GM12878 (cell line): Measurements from ENCODE around the gene KCNK1. TPM values are rescaled to one million over a fixed set of nuclear protein-coding genes. Genes with fewer than 3 reads are reported as not detected.

Experiments
- ATAC-seq: fragments of 200-7000 bp; cut with Tn5 transposase; 3 replicates; pipeline ENCODE4 v1.9.1; 2020; ENCODE audit warnings: mild to moderate bottlenecking, moderate library complexity
- BruUV-seq: library from RNA; stranded (reverse); fragments of 400-500 nt; replicated peaks from 2 replicates; lab custom pipeline; 2021; lab: Mats Ljungman, UMichigan
- CTCF ChIA-PET: fragments of 300-600 bp; sonication (Branson Sonifier 250); formaldehyde crosslinking; extraction: SDS; loops from one replicate; lab custom pipeline; 2021; ENCODE audit warnings: inconsistent platforms; lab: Yijun Ruan, JAX
- POLR2A ChIA-PET: fragments of 350-600 bp; formaldehyde crosslinking; extraction: SDS; loops from one replicate; lab custom pipeline; 2021; ENCODE audit warnings: inconsistent platforms; lab: Charles Lee
- RAD21 ChIA-PET: fragments of 300-600 bp; sonication (Branson Sonifier 250); formaldehyde crosslinking; loops from one replicate; lab custom pipeline; 2023; ENCODE audit warnings: antibody characterized with exemption; ENCODE audit not compliant: unreplicated experiment; lab: Charles Lee
- SMC1A ChIA-PET: fragments of 300-600 bp; sonication (Branson Sonifier 250); formaldehyde crosslinking; loops from one replicate; lab custom pipeline; 2023; ENCODE audit not compliant: unreplicated experiment, uncharacterized antibody; lab: Charles Lee
- DNase-seq: peaks from one replicate; pipeline ENCODE4 v3.0.0-alpha.2; 2011; ENCODE audit warnings: low read depth, low spot score
- FAIRE-seq: peaks from 3 replicates; lab custom pipeline; 2011; peaks lifted over from hg19 to GRCh38; lab: Jason Lieb, UNC
- H2AFZ ChIP-seq: 2 replicates; pipeline ENCODE4 v1.6.0; 2011; ENCODE audit warnings: low read depth, low read length, control low read depth; ENCODE audit not compliant: control insufficient read depth
- H3K27ac ChIP-seq: 2 replicates; pipeline ENCODE4 v1.5.1; 2011; ENCODE audit warnings: control low read depth; ENCODE audit not compliant: control insufficient read depth, insufficient read depth
- H3K27me3 ChIP-seq, 2 experiments: replicated peaks in 1 of 2; 2 replicates each; pipeline versions ENCODE4 v1.6.0 to v1.6.1; 2011; ENCODE audit warnings: low read length in 1 of 2; ENCODE audit not compliant: control insufficient read depth in 2 of 2, insufficient read depth in 2 of 2
- H3K36me3 ChIP-seq, 2 experiments: 2 replicates each; pipeline ENCODE4 v1.5.1; 2011; ENCODE audit warnings: low read length in 1 of 2; ENCODE audit not compliant: control insufficient read depth in 2 of 2, insufficient read depth in 2 of 2
- H3K4me1 ChIP-seq: 2 replicates; pipeline ENCODE4 v1.6.1; 2011; ENCODE audit warnings: mild to moderate bottlenecking, low read length, moderate library complexity, mixed read lengths; ENCODE audit not compliant: control insufficient read depth, insufficient read depth
- H3K4me2 ChIP-seq: 2 replicates; pipeline ENCODE4 v1.6.0; 2011; ENCODE audit warnings: control low read depth; ENCODE audit not compliant: control insufficient read depth, insufficient read depth
- H3K4me3 ChIP-seq: fragments of 200-600 bp; sonication (generic); 2 replicates; pipeline ENCODE4 v1.5.1; 2016
- H3K79me2 ChIP-seq: 2 replicates; pipeline ENCODE4 v1.6.0; 2011; ENCODE audit warnings: low read length; ENCODE audit not compliant: control insufficient read depth, insufficient read depth
- H3K9ac ChIP-seq: 2 replicates; pipeline ENCODE4 v1.8.0; 2011; ENCODE audit warnings: low read length, control low read depth, mixed read lengths; ENCODE audit not compliant: control insufficient read depth, insufficient read depth
- H3K9me3 ChIP-seq: replicated peaks from 3 replicates; pipeline ENCODE4 v1.5.1; 2011; ENCODE audit warnings: mild to moderate bottlenecking, low read length; ENCODE audit not compliant: control insufficient read depth, insufficient read depth
- H4K20me1 ChIP-seq: 2 replicates; pipeline ENCODE4 v1.6.0; 2011; ENCODE audit not compliant: control insufficient read depth, insufficient read depth
- HCFC1 ChIP-seq: fragments of 150-350 bp; IDR thresholded peaks from 2 replicates; pipeline ENCODE4 v1.6.1; 2014; ENCODE audit warnings: low read length
- MEF2B ChIP-seq: fragments of 450-650 bp; IDR thresholded peaks from 2 replicates; pipeline ENCODE4 v1.6.1; 2018; ENCODE audit warnings: mild to moderate bottlenecking, moderate library complexity; ENCODE audit not compliant: partially characterized antibody, poor library complexity, severe bottlenecking
- POLR2AphosphoS2 ChIP-seq: IDR thresholded peaks from 2 replicates; pipeline ENCODE4 v1.6.1; 2011; ENCODE audit warnings: low read depth, mild to moderate bottlenecking, low read length, improper control_type of control experiment, moderate library complexity
- STAT3 ChIP-seq: IDR thresholded peaks from 2 replicates; pipeline ENCODE4 v1.6.1; 2011; ENCODE audit warnings: low read depth, low read length, improper control_type of control experiment
- TCF12 ChIP-seq: IDR thresholded peaks from 2 replicates; pipeline ENCODE4 v1.6.1; 2011; ENCODE audit warnings: low read depth, mild to moderate bottlenecking, low read length
- YY1 ChIP-seq: IDR thresholded peaks from 2 replicates; pipeline ENCODE4 v1.6.1; 2011; ENCODE audit warnings: low read depth, mild to moderate bottlenecking, low read length
- ZNF384 ChIP-seq: IDR thresholded peaks from 2 replicates; pipeline ENCODE4 v1.6.1; 2012; ENCODE audit warnings: low read depth, mild to moderate bottlenecking, low read length, improper control_type of control experiment, borderline replicate concordance
- WGBS: methylation state at CpG from one replicate; pipeline ENCODE4 v1.1.6; 2016; ENCODE audit warnings: low lambda C conversion rate; ENCODE audit not compliant: insufficient replicate concordance, insufficient coverage; ENCODE audit errors: missing lambda C conversion rate; 5-methylcytosine and 5-hydroxymethylcytosine counted together
- in situ Hi-C: fragments of 300-500 bp; cut with MboI; formaldehyde crosslinking; loops from 9 replicates; pipeline ENCODE4 v1.14.3; 2018; ENCODE audit warnings: mixed read lengths
- intact Hi-C: fragments of 100-400 bp; cut with micrococcal nuclease; formaldehyde crosslinking; loops from one replicate; pipeline ENCODE4 v1.14.2; 2022; ENCODE audit not compliant: unreplicated experiment
- polyA plus RNA-seq, 11 experiments: library from polyadenylated mRNA; depleted of rRNA in 4 of 11; unstranded in 6 of 11; stranded (reverse) in 5 of 11; fragments of >200 nt; fragmentation: Nextera tagmentation in 4 of 11; fragmentation: Illumina TruSeq in 1 of 11; extraction: Ambion mirVana in 4 of 11; extraction: Trizol in 1 of 11; gene quantifications; 1 replicate in 1 of 11; 2 replicates in 10 of 11; pipeline versions ENCODE4 v1.2.1 to v1.2.3, GENCODE V29; 2011 to 2016; ENCODE audit warnings: inconsistent platforms in 2 of 11, missing spikeins in 2 of 11, low read depth in 1 of 11
- total RNA-seq, 4 experiments: library from RNA; depleted of rRNA in 3 of 4; stranded (reverse); fragments of >200 nt in 3 of 4; fragmentation: Illumina TruSeq in 1 of 4; extraction: Trizol in 1 of 4; gene quantifications; 2 replicates each; pipeline versions ENCODE4 v1.2.1 to v1.2.3, GENCODE V29; 2013 to 2021
- TF ChIP-seq, protein P1 (sequence below): fragments of 450-650 bp; IDR thresholded peaks from 2 replicates; pipeline ENCODE4 v1.6.1; 2017; ENCODE audit warnings: antibody characterized with exemption, mild to moderate bottlenecking, moderate library complexity

Gene KCNK1
- total and polyA plus RNA-seq, 10 of the 15 experiments (the other 5 are each of a cell fraction or from before 2014, with no cell fraction given), result 9.4 to 27.6 (median 15.1) TPM

- H2AFZ ChIP-seq, result no peak overlapping the region
- SMC1A ChIA-PET, result interaction anchor here (0.8 to 2.4 kb wide), 17 partner anchors 9 to 198 kb away, joined by 3 to 13 read pairs (median 4); no protein-coding TSS in a partner anchor
- no peaks in the 10 kb centered on the region for H3K27me3 ChIP-seq
- no peak for DNase-seq
- no peaks in the 10 kb centered on the region for H3K79me2 ChIP-seq
- intact Hi-C loops, result no loop called here
- in situ Hi-C loops, result no loop called here
- no peak for FAIRE-seq
- no peaks in the 10 kb centered on the region for H3K4me1 ChIP-seq
- WGBS, result 84% methylated on average over 3 of the region's 3 CpGs
- H3K36me3 ChIP-seq, result no peaks in the 10 kb centered on the region; a peak in 1 of 4 replicates
- H4K20me1 ChIP-seq, result no peaks in the 10 kb centered on the region
- H3K27ac ChIP-seq, result no peak overlapping the region
- BruUV-seq, result no TSS peak
- H3K9ac ChIP-seq, result no peak overlapping the region
- ATAC-seq, result no peak; the same call in 2 of the 3 replicates
- TF ChIP-seq ZNF384 (no peak), STAT3 (no peak), MEF2B (no peak), YY1 (no peak)
- CTCF ChIA-PET, result interaction anchor here (0.9 to 2.1 kb wide), 6 partner anchors 16 to 134 kb away, joined by 3 to 7 read pairs (median 4); no protein-coding TSS in a partner anchor
- H3K4me3 ChIP-seq, result no peak overlapping the region
- H3K9me3 ChIP-seq, result no peaks in the 10 kb centered on the region; the same call in 2 of the 3 replicates
- RAD21 ChIA-PET, result interaction anchor here (0.7 to 1.0 kb wide), 2 partner anchors 15 to 58 kb away, joined by 4 read pairs; no protein-coding TSS in a partner anchor
- POLR2A ChIA-PET, result interaction anchor here (1.1 to 1.6 kb wide), 6 partner anchors 8 to 39 kb away, joined by 3 to 6 read pairs (median 4); no protein-coding TSS in a partner anchor
- no peak overlapping the region for H3K4me2 ChIP-seq
Observed at GRCh38 chr1:233656687-233657086, 42.8 kb downstream of the KCNK1 start.

GRCh38 chr1:233657466-233657865 lies 43.6 kb downstream of the KCNK1 start:
- H3K4me1 ChIP-seq, result no peaks in the 10 kb centered on the region
- TF ChIP-seq, protein P1, sequence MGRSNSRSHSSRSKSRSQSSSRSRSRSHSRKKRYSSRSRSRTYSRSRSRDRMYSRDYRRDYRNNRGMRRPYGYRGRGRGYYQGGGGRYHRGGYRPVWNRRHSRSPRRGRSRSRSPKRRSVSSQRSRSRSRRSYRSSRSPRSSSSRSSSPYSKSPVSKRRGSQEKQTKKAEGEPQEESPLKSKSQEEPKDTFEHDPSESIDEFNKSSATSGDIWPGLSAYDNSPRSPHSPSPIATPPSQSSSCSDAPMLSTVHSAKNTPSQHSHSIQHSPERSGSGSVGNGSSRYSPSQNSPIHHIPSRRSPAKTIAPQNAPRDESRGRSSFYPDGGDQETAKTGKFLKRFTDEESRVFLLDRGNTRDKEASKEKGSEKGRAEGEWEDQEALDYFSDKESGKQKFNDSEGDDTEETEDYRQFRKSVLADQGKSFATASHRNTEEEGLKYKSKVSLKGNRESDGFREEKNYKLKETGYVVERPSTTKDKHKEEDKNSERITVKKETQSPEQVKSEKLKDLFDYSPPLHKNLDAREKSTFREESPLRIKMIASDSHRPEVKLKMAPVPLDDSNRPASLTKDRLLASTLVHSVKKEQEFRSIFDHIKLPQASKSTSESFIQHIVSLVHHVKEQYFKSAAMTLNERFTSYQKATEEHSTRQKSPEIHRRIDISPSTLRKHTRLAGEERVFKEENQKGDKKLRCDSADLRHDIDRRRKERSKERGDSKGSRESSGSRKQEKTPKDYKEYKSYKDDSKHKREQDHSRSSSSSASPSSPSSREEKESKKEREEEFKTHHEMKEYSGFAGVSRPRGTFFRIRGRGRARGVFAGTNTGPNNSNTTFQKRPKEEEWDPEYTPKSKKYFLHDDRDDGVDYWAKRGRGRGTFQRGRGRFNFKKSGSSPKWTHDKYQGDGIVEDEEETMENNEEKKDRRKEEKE, result no peak
- no peak for TF ChIP-seq POLR2AphosphoS2
- TF ChIP-seq HCFC1, result no peak
- no peak for TF ChIP-seq TCF12
- ChIA-PET SMC1A (interaction anchor here (0.8 to 3.9 kb wide), 11 partner anchors 9 to 130 kb away, joined by 3 to 18 read pairs (median 7); no protein-coding TSS in a partner anchor), RAD21 (no interaction called here), POLR2A (interaction anchor here (1.2 to 1.6 kb wide), 2 partner anchors 12 to 40 kb away, joined by 3 to 4 read pairs; no protein-coding TSS in a partner anchor), CTCF (interaction anchor here (1.7 to 2.1 kb wide), 2 partner anchors 26 to 34 kb away, joined by 6 to 7 read pairs; no protein-coding TSS in a partner anchor)
- H3K9me3 ChIP-seq, result no peaks in the 10 kb centered on the region; the same call in 2 of the 3 replicates
- H3K4me3 ChIP-seq, result no peak overlapping the region
- peaks cover 0 to under 1% of the 10 kb centered on the region in 2 experiments; a peak in 1 of 4 replicates for H3K36me3 ChIP-seq
- no peak overlapping the region for H3K9ac ChIP-seq
- ATAC-seq, result no peak
- intact Hi-C loops, result no loop called here
- in situ Hi-C loops, result no loop called here
- H3K27ac ChIP-seq, result no peak overlapping the region
- no peaks in the 10 kb centered on the region for H3K79me2 ChIP-seq
- FAIRE-seq, result no peak
- WGBS, result 63% methylated on average over 2 of the region's 2 CpGs
- no peaks in the 10 kb centered on the region for H3K27me3 ChIP-seq
- DNase-seq, result no peak
- no peak overlapping the region for H2AFZ ChIP-seq
- H3K4me2 ChIP-seq, result no peak overlapping the region
- no peaks in the 10 kb centered on the region for H4K20me1 ChIP-seq
- no TSS peak for BruUV-seq
